K562 (cell line): ENCODE measurements around the gene SLC5A5. TPM values are rescaled to one million over a fixed set of nuclear protein-coding genes. Genes with fewer than 3 reads are reported as not detected.
A peak's percentile ranks its signal among the peaks of the same experiment; 100 is the strongest.

Experiments
- ATAC-seq: fragments of 200-7000 bp; cut with Tn5 transposase; 3 replicates; pipeline ENCODE4 v1.9.1; 2020; ENCODE audit warnings: moderate library complexity
- BruUV-seq: library from RNA; stranded (reverse); fragments of 400-500 nt; replicated peaks from 2 replicates; lab custom pipeline; 2021; lab: Mats Ljungman, UMichigan
- CTCF ChIA-PET: fragments of 300-600 bp; formaldehyde crosslinking; extraction: SDS; loops from one replicate; lab custom pipeline; 2021; ENCODE audit warnings: low intra/inter-chr PET ratio; lab: Yijun Ruan, JAX
- POLR2A ChIA-PET: fragments of 300-600, 350-650 bp; sonication (Branson Sonifier 250); formaldehyde crosslinking; extraction: SDS; loops from one replicate; lab custom pipeline; 2021; ENCODE audit warnings: antibody characterized with exemption, inconsistent platforms; lab: Yijun Ruan, JAX
- DNase-seq, 4 experiments: peaks; one replicate each; pipeline versions ENCODE4 v3.0.0 to v3.0.0-alpha.2; 2011 to 2018; ENCODE audit warnings: low spot score in 3 of 4, mixed read lengths in 3 of 4; ENCODE audit errors: extremely low read depth in 1 of 4
- FAIRE-seq: peaks from 2 replicates; lab custom pipeline; 2011; peaks lifted over from hg19 to GRCh38; lab: Jason Lieb, UNC
- H2AFZ ChIP-seq: 2 replicates; pipeline ENCODE4 v1.6.0; 2011; ENCODE audit warnings: low read depth, low read length, control low read depth, inconsistent platforms
- H3K27ac ChIP-seq: fragments of 200-600 bp; 3 replicates; pipeline ENCODE4 v1.8.0; 2011; ENCODE audit warnings: low read depth, mild to moderate bottlenecking, control low read depth, inconsistent platforms, low read length, moderate library complexity, mixed read lengths; ENCODE audit errors: extremely low read depth
- H3K27me3 ChIP-seq, 2 experiments: fragments of 300-600 bp in 1 of 2; 2 replicates in 1 of 2; 3 replicates in 1 of 2; pipeline versions ENCODE4 v1.6.0 to v1.8.0; 2011; ENCODE audit warnings: inconsistent platforms in 2 of 2, low read length in 2 of 2, mild to moderate bottlenecking in 1 of 2, mixed read lengths in 1 of 2, moderate library complexity in 1 of 2; ENCODE audit not compliant: control insufficient read depth in 2 of 2, insufficient read depth in 2 of 2
- H3K36me3 ChIP-seq: fragments of 300-600 bp; 3 replicates; pipeline ENCODE4 v1.8.0; 2011; ENCODE audit warnings: mild to moderate bottlenecking, low read length, inconsistent platforms; ENCODE audit not compliant: control insufficient read depth, insufficient read depth
- H3K4me1 ChIP-seq, 2 experiments: fragments of 200-600 bp in 1 of 2; replicated peaks in 1 of 2; 2 replicates in 1 of 2; 3 replicates in 1 of 2; pipeline versions ENCODE4 v1.5.1 to v1.8.0; 2011; ENCODE audit warnings: inconsistent platforms in 2 of 2, low read length in 2 of 2, mild to moderate bottlenecking in 1 of 2, mixed read lengths in 1 of 2, moderate library complexity in 1 of 2; ENCODE audit not compliant: control insufficient read depth in 2 of 2, insufficient read depth in 2 of 2
- H3K4me2 ChIP-seq: 2 replicates; pipeline ENCODE4 v1.6.1; 2011; ENCODE audit warnings: low read length, control low read depth, inconsistent platforms, mixed read lengths; ENCODE audit not compliant: insufficient read depth
- H3K4me3 ChIP-seq: fragments of 200-600 bp; sonication (generic), shearing (Covaris generic); 2 replicates; pipeline ENCODE4 v1.5.1; 2016; ENCODE audit warnings: control low read depth, inconsistent platforms
- H3K79me2 ChIP-seq: fragments of 200-600 bp; 3 replicates; pipeline ENCODE4 v1.8.0; 2011; ENCODE audit warnings: low read length, inconsistent platforms; ENCODE audit not compliant: control insufficient read depth, insufficient read depth
- H3K9ac ChIP-seq, 2 experiments: 2 replicates each; pipeline versions ENCODE4 v1.6.0 to v1.6.1; 2011; ENCODE audit warnings: low read depth in 2 of 2, low read length in 2 of 2, control low read depth in 1 of 2, inconsistent platforms in 1 of 2, mild to moderate bottlenecking in 1 of 2, mixed read lengths in 1 of 2; ENCODE audit not compliant: insufficient read depth in 1 of 2
- H3K9me1 ChIP-seq: one replicate; pipeline ENCODE4 v1.6.0; 2011; ENCODE audit warnings: inconsistent platforms, mild to moderate bottlenecking, low read length, moderate library complexity; ENCODE audit not compliant: control insufficient read depth, insufficient read depth
- H3K9me3 ChIP-seq: replicated peaks from 2 replicates; pipeline ENCODE4 v1.5.1; 2011; ENCODE audit warnings: low read depth, low read length, inconsistent platforms; ENCODE audit not compliant: control insufficient read depth, insufficient read depth
- H4K20me1 ChIP-seq: replicated peaks from 2 replicates; pipeline ENCODE4 v1.6.1; 2011; ENCODE audit warnings: low read length, inconsistent platforms, mixed read lengths; ENCODE audit not compliant: control insufficient read depth, insufficient read depth
- ARHGAP35 ChIP-seq: fragments of 450-650 bp; IDR thresholded peaks from 2 replicates; pipeline ENCODE4 v1.6.1; 2018; ENCODE audit not compliant: partially characterized antibody
- BRCA1 ChIP-seq, 2 experiments: fragments of 450-650 bp in 1 of 2; sonication (generic) in 1 of 2; formaldehyde crosslinking in 1 of 2; IDR thresholded peaks; 2 replicates each; pipeline versions ENCODE4 v1.5.0 to v1.6.1; 2017 to 2020; ENCODE audit warnings: mild to moderate bottlenecking in 1 of 2, missing genetic modification reagents in 1 of 2
- NRF1 ChIP-seq, 2 experiments: fragments of 450-650 bp; IDR thresholded peaks in 1 of 2; conservative IDR thresholded peaks in 1 of 2; 2 replicates each; pipeline ENCODE4 v1.6.1; 2014; ENCODE audit warnings: mild to moderate bottlenecking in 2 of 2
- PRMT5 ChIP-seq: sonication (generic); formaldehyde crosslinking; IDR thresholded peaks from 2 replicates; pipeline ENCODE4 v1.5.0; 2020; ENCODE audit warnings: missing genetic modification reagents
- RBM22 ChIP-seq: fragments of 200-400 bp; formaldehyde crosslinking; IDR thresholded peaks from 2 replicates; pipeline ENCODE4 v1.6.1; 2018; ENCODE audit warnings: low read length, low read depth; ENCODE audit not compliant: poor library complexity, severe bottlenecking
- SAP30 ChIP-seq: fragments of 200-600 bp; sonication (generic); IDR thresholded peaks from 2 replicates; pipeline ENCODE4 v1.6.1; 2012; ENCODE audit warnings: borderline replicate concordance, low read depth, mild to moderate bottlenecking, moderate library complexity, low read length, control low read depth, inconsistent platforms; ENCODE audit not compliant: insufficient read depth, poor library complexity, severe bottlenecking
- SLC30A9 ChIP-seq: fragments of 250-450 bp; sonication (Bioruptor Pico); IDR thresholded peaks from 2 replicates; pipeline ENCODE4 v1.8.0; 2022; ENCODE audit warnings: mild to moderate bottlenecking, moderate library complexity
- SMAD4 ChIP-seq: fragments of 250-450 bp; sonication (Bioruptor Pico); conservative IDR thresholded peaks from 2 replicates; pipeline ENCODE4 v1.8.0; 2021; ENCODE audit warnings: inconsistent platforms, mild to moderate bottlenecking, moderate library complexity
- SREBF2 ChIP-seq: sonication (generic); formaldehyde crosslinking; IDR thresholded peaks from 2 replicates; pipeline ENCODE4 v1.4.0; 2020; ENCODE audit warnings: mild to moderate bottlenecking, missing genetic modification reagents
- THRAP3 ChIP-seq: fragments of 450-650 bp; IDR thresholded peaks from 2 replicates; pipeline ENCODE4 v1.6.1; 2016; ENCODE audit warnings: mild to moderate bottlenecking, inconsistent platforms, borderline replicate concordance
- XRCC4 ChIP-seq: IDR thresholded peaks from one replicate; pipeline ENCODE4 v1.6.1; 2011; ENCODE audit not compliant: insufficient read depth, insufficient read length; ENCODE audit errors: extremely low read depth
- ZFP36 ChIP-seq: fragments of 150-350 bp; IDR thresholded peaks from 2 replicates; pipeline ENCODE4 v1.6.1; 2018; ENCODE audit warnings: low read length, low read depth; ENCODE audit not compliant: partially characterized antibody
- ZNF347 ChIP-seq: fragments of 450-650 bp; formaldehyde crosslinking; IDR thresholded peaks from 2 replicates; pipeline ENCODE4 v1.4.0; 2020; ENCODE audit warnings: low read depth, mild to moderate bottlenecking, moderate library complexity
- ZNF77 ChIP-seq: fragments of 250-450 bp; sonication (Bioruptor Pico); IDR thresholded peaks from 2 replicates; pipeline ENCODE4 v1.5.0; 2020
- WGBS: fragments of 100-300 bp; shearing (Covaris generic); methylation state at CpG from one replicate; pipeline ENCODE4 v1.1.6; 2016; ENCODE audit warnings: low coverage, mixed read lengths; ENCODE audit not compliant: insufficient coverage; ENCODE audit errors: missing lambda C conversion rate; 5-methylcytosine and 5-hydroxymethylcytosine counted together
- in situ Hi-C: fragments of 300-500 bp; cut with MboI; formaldehyde crosslinking; loops from 4 replicates; pipeline ENCODE4 v1.15.0; 2018; ENCODE audit warnings: inconsistent platforms, mixed read lengths
- intact Hi-C: fragments of 100-400 bp; cut with micrococcal nuclease; formaldehyde crosslinking; loops from 2 replicates; pipeline ENCODE4 v1.14.2; 2022
- polyA plus RNA-seq, 8 experiments: library from polyadenylated mRNA; depleted of rRNA in 4 of 8; stranded (reverse) in 5 of 8; unstranded in 3 of 8; fragments of >200 nt; fragmentation: Nextera tagmentation in 2 of 8; fragmentation: Illumina TruSeq in 1 of 8; extraction: Ambion mirVana in 2 of 8; extraction: Trizol in 1 of 8; gene quantifications; 2 replicates each; pipeline versions ENCODE4 v1.2.1 to v1.2.3, GENCODE V29; 2011 to 2014; ENCODE audit warnings: inconsistent platforms in 1 of 8, missing spikeins in 1 of 8
- total RNA-seq, 7 experiments: library from RNA; depleted of rRNA in 6 of 7; stranded (reverse); fragments of >200 nt in 6 of 7; fragmentation: Illumina TruSeq in 2 of 7; extraction: Trizol in 2 of 7; gene quantifications; 2 replicates each; pipeline versions ENCODE4 v1.2.1 to v1.2.3, GENCODE V29; 2011 to 2021; ENCODE audit warnings: low replicate concordance in 1 of 7
- TF ChIP-seq, protein P1 (sequence below), 2 experiments: fragments of 450-650 bp in 1 of 2; sonication (generic) in 1 of 2; formaldehyde crosslinking; conservative IDR thresholded peaks; 2 replicates each; pipeline versions ENCODE4 v1.4.0 to v1.8.1; 2020 to 2022; ENCODE audit warnings: mild to moderate bottlenecking in 1 of 2, missing genetic modification reagents in 1 of 2
- TF ChIP-seq, protein P2 (sequence below): fragments of 450-650 bp; formaldehyde crosslinking; IDR thresholded peaks from 2 replicates; pipeline ENCODE4 v1.4.0; 2020; ENCODE audit warnings: mild to moderate bottlenecking, moderate library complexity
- TF ChIP-seq, protein P3 (sequence below): fragments of 450-650 bp; IDR thresholded peaks from 2 replicates; pipeline ENCODE4 v1.6.1; 2016; ENCODE audit warnings: antibody characterized with exemption

SLC5A5 gene
- total and polyA plus RNA-seq, 9 of the 15 experiments (the other 6 are each of a cell fraction or from before 2014, with no cell fraction given): 0.10 to 0.73 (median 0.23) TPM

DNA sequence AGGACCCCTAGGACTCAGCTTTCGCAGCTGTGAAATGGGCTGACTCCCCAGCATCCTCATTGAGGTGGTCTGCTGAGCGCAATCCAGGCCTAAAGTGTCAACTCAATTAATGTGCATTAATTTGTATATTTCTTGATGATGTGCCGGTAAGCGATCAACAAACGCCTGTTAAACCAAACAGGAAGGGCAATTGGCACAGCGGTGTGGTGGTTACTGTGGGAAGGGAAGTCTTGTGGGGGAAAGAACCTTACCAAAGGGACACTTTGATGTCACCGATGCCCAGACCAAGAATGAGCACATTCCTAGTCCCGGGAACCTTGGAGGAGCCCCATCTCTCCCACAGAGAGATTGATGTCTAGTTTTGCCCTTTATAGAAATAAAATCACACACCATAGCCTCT is 25.6 kb upstream of the SLC5A5 start (continued):
- no peak for TF ChIP-seq SMAD4 (CRISPR knock-in tag)
- TF ChIP-seq ZFP36: no peak
- TF ChIP-seq, protein P1, sequence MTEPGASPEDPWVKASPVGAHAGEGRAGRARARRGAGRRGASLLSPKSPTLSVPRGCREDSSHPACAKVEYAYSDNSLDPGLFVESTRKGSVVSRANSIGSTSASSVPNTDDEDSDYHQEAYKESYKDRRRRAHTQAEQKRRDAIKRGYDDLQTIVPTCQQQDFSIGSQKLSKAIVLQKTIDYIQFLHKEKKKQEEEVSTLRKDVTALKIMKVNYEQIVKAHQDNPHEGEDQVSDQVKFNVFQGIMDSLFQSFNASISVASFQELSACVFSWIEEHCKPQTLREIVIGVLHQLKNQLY (CRISPR knock-in tag; conservative IDR thresholded peaks at IDR 0.05): no peak
- no peak for TF ChIP-seq RBM22
- no peak for TF ChIP-seq SAP30
- TF ChIP-seq, all 486 proteins: peak for 0

DNA sequence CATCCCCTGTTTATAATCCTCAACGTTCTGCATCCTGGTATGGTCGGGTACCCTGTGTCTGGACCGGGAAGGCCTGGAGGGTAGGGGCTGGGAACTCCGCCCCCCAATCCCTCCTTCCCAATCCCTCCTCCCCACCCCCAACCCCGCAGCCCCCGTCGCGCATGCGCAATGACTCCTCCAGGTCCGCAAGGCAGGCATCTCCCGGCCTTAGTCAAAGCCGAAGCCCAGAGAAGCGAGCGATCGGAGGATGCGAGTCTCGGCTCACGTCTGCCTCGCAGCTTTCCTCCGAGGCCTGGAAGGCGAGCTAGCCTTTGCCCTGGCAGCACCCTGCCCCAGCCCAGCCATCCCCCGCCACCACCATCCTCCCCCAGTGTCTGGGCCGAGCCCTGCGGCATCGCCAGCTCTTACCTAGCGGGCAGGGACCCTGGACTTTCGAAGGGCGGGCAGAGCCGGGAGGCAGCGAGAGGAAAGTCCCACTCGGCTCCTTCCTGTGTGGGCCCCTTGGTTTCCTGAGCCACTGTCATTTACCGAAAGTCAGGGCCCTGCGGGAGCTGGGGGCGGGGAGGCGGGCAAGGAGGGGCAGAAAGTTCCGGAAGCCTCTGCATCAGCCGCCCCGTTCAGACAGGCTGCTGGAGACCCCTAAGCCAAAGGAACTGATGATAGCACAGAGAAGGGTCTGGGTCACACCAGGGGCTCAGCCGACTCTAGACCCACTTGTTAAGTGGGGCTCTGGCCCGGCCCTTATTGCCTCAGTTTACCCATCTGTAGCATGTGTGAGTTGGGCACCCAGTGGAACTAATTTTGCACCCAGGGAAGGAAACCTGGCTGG is 24.0 kb upstream of the SLC5A5 start, which contains the start of gene JAK3:
TSS of gene JAK3 (minus strand) at position 445 of the 829 bp plus-strand sequence. CDS start 3,565 bp downstream, outside the sequence.
- no TSS peak for BruUV-seq
- 37% methylated on average over 17 of the region's 40 CpGs for WGBS
- no peaks in the 10 kb centered on the region for H4K20me1 ChIP-seq
- intact Hi-C loops (no loop called here), in situ Hi-C loops (no loop called here)
- no peak within 1 kb of the TSS for H3K4me3 ChIP-seq
- FAIRE-seq (no peak), ATAC-seq (peak; percentile 70), DNase-seq (peak; percentile 54 to 81 (median 78))
- CTCF ChIA-PET: no interaction called here
- no peaks in the 10 kb centered on the region for H3K36me3 ChIP-seq
- no peak within 1 kb of the TSS for H3K27ac ChIP-seq
- POLR2A ChIA-PET: interaction anchor here (0.5 to 1.9 kb wide), 3 partner anchors 12 to 113 kb away, joined by 3 to 10 read pairs (median 3); partner anchors contain the start of gene RPL18A
- H3K9ac ChIP-seq: peak within 1 kb of the TSS in 1 of 2 experiments; percentile 85; a peak in 2 of 4 replicates
- no peak within 1 kb of the TSS for H2AFZ ChIP-seq
- H3K79me2 ChIP-seq: peaks cover 5% of the 10 kb centered on the region; the same call in 2 of the 3 replicates
- H3K4me1 ChIP-seq: peaks cover 0 to 25% of the 10 kb centered on the region in 2 experiments; a peak in 3 of 5 replicates
- H3K27me3 ChIP-seq: no peaks in the 10 kb centered on the region
- H3K9me3 ChIP-seq: no peaks in the 10 kb centered on the region
- H3K9me1 ChIP-seq: no peaks in the 10 kb centered on the region
- no peak within 1 kb of the TSS for H3K4me2 ChIP-seq
- TF ChIP-seq THRAP3: no peak
- TF ChIP-seq XRCC4: no peak
- no peak for TF ChIP-seq SLC30A9
- TF ChIP-seq ARHGAP35: no peak
- no peak for TF ChIP-seq ZNF347
- no peak for TF ChIP-seq PRMT5 (CRISPR knock-in tag)
- TF ChIP-seq BRCA1 (IDR thresholded peaks at IDR 0.05): no peak
- TF ChIP-seq BRCA1 (CRISPR knock-in tag; IDR thresholded peaks at IDR 0.05): no peak
- TF ChIP-seq, protein P2, sequence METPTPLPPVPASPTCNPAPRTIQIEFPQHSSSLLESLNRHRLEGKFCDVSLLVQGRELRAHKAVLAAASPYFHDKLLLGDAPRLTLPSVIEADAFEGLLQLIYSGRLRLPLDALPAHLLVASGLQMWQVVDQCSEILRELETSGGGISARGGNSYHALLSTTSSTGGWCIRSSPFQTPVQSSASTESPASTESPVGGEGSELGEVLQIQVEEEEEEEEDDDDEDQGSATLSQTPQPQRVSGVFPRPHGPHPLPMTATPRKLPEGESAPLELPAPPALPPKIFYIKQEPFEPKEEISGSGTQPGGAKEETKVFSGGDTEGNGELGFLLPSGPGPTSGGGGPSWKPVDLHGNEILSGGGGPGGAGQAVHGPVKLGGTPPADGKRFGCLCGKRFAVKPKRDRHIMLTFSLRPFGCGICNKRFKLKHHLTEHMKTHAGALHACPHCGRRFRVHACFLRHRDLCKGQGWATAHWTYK (CRISPR knock-in tag): no peak
- TF ChIP-seq ZNF77 (CRISPR knock-in tag): no peak
- TF ChIP-seq SREBF2 (CRISPR knock-in tag): no peak
- TF ChIP-seq, protein P3, sequence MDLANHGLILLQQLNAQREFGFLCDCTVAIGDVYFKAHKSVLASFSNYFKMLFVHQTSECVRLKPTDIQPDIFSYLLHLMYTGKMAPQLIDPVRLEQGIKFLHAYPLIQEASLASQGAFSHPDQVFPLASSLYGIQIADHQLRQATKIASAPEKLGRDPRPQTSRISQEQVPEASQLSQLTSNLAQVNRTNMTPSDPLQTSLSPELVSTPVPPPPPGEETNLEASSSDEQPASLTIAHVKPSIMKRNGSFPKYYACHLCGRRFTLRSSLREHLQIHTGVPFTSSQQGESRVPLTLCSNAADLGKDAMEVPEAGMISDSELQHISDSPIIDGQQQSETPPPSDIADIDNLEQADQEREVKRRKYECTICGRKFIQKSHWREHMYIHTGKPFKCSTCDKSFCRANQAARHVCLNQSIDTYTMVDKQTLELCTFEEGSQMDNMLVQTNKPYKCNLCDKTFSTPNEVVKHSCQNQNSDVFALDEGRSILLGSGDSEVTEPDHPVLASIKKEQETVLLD: peak; percentile 70; the same call in 1 of the 2 replicates
- TF ChIP-seq NRF1 (conservative IDR thresholded peaks at IDR 0.05 in 1 of 2, IDR thresholded peaks at IDR 0.05 in 1 of 2): peak; percentile 84 to 85
